Stimulated activated CD8-positive, alpha-beta memory T cell treated with anti-CD3 and anti-CD28 coated beads, Interleukin-7, amount 100 ng/mL, for 4 hours (primary cell): ENCODE data around the gene TIMM13.
"Not testable (repeated sequence)": the region's sequence is repeated elsewhere in the genome, so short reads cannot be mapped to it uniquely, and the experiment has no call there.

Source experiments
- DNase-seq, 2 donors: peaks; one replicate each; pipeline ENCODE4 v3.0.0-alpha.2; 2020; ENCODE audit warnings: low read depth in 2 of 2

Gene TIMM13

GRCh38 chr19:2427429-2428320 lies at the start of gene TIMM13:
Gene TIMM13, minus strand, starts transcription at chr19:2427586. Its CDS starts 53 bp downstream, at chr19:2427533.
- DNase-seq: peak; percentile 90 to 96

GRCh38 chr19:2476451-2477140 lies 49.2 kb upstream of the TIMM13 start:
- peak; percentile 56 to 73 for DNase-seq

- peak; percentile 97 for DNase-seq
Measured at GRCh38 chr19:2475702-2476450, 48.5 kb upstream of the TIMM13 start, which contains the start of gene GADD45B. Gene GADD45B, plus strand, starts transcription at chr19:2476127. Its CDS starts 232 bp downstream, at chr19:2476359.

GRCh38 chr19:2475018-2475701 lies 47.8 kb upstream of the TIMM13 start:
- DNase-seq: peak; percentile 50 to 65

DNA sequence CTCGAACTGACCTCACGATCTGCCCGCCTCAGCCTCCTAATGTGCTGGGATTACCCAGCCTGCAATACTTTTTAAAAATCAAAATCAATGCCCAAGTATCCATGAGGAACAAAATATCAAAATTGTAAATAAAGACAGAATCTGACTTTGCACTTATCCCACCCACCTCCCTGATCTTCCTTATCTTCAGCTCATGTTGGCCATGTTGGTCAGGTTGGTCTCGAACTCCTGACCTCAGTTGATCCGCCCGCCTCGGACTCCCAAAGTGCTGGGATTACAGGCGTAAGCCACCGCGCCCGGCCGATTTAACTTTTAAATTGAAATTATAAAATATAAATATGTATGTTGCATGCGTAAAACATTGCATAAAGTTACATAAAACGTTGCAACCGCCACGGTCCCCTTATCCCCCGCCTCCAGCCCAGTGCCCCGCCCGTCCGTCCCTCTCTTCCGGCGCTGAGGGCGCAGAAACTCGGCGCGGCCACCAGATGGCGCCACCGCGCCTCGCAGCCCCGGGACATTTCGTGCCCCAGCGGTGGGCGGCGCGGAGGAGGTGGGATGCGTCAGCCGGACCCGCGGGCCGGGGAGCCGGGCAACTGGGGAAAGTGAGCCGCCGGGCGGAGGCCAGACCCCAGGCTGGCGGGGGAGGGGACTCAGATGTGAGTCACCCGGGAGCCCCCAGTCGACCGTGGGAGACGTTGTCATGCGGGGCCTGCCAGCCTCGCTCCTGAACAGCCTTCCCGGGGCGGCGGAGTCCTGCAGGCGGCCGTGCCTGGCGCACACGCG lies 47.0 kb upstream of the TIMM13 start:
- peak; percentile 86 to 97 for DNase-seq

- DNase-seq: not testable (repeated sequence)
Measured at GRCh38 chr19:2469915-2470200, 42.5 kb upstream of the TIMM13 start.

DNA sequence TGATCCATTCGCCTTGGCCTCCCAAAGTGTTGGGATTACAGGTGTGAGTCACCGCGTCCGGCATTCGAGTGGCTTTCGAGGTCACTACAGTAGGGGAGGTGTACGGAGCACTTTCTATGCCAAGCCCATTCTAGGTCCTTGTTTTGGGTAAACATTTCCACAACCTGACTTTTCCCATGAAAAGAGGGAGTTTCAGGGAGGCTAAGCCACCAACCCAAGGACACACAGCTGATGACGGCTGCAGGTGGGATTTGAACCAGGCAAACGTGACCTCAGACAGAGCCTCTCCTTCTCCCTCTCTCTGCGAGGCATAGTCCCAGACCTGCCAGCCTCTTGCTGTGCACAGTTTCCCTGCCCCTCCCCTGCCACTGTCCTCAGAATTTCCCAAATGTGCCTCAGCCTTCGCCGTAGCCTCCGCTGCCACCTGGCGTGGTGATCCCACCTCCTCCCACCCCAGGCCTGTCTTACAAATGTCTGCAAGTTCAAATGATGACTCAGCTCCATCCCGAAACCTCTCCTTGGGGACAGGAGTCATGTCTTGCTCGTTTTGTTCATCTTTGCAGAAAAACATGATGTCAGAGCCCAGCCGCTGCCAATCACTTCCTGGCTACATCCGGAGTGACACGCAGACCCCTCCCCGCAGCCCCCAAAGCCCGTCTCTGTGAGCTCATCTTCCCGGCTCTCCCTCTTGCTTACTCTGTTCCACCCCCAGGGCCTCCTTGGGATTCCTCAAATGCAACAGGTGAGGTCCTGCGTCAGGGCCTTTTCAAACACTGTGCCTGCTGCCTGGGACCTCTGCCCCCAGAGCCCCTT lies 41.9 kb upstream of the TIMM13 start:
- no peak for DNase-seq

GRCh38 chr19:2468596-2468995 lies 41.2 kb upstream of the TIMM13 start:
- DNase-seq: no peak

DNA sequence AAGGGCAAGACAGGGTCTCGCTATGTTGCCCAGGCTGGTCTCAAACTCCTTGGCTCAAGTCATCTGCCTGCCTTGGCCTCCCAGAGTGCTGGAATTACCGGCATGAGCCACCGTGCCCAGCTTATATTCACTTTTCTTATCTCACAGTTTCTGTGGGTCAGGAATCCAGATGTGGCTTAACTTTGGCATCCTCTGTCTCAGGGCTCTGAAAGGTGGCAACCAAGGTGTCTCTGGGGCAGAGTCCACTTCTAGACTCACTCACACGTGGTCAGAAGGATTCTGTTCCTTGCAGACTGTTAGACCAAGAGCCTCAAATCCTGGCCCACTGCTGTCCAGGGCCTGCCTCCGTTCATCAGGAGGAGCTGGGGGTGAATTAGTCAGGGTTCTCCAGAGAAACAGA lies 37.0 kb upstream of the TIMM13 start:
- no peak for DNase-seq

- not testable (repeated sequence) for DNase-seq
Measured at GRCh38 chr19:2463694-2464093, 36.3 kb upstream of the TIMM13 start.

GRCh38 chr19:2462635-2463421 lies 35.4 kb upstream of the TIMM13 start:
- no peak for DNase-seq

DNA sequence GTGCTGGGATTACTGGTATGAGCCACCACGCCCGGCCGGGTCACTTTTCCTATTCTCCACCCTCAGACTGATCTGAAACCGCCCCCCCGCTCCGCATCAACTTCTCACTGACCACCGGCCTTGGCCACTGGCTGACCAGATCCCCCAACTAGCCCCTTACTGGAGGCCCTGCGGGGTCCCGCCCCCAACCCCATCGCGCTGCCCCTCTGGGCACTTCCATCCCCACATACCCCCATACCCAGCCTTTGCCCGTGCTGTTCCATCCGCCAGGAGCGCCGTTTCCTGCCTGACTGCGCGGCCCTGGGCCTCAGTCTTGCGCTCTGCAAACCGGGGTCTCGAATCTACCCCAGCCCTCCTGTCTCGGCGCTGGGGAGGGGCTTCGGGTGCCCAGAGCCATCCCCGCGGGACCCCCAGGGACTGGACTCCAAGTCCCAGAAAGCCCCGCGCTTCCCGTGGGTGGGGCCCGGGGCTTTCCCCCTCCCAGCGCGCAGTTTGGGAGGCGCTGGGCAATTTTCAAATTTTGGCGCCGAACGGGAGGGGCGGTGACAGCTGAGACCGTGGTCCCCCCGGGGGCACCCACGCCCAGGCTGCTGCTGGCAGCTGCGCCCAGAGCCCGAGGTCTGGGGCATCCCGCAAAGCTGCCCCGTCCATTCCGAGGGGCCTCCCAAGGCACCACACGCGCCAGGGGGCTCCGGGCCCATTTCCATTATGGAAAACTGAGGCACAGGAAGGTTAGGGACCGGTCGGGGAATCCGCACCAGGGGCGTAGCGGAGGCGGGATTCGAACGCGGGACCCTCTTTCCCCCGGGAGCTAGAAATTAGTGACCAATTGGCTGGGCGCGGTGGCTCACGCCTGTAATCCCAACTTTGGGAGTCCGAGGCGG lies 34.6 kb upstream of the TIMM13 start:
- peak in 1 of 2 donors; percentile 57 for DNase-seq

GRCh38 chr19:2460245-2460644 lies 32.9 kb upstream of the TIMM13 start:
- no peak for DNase-seq

DNA sequence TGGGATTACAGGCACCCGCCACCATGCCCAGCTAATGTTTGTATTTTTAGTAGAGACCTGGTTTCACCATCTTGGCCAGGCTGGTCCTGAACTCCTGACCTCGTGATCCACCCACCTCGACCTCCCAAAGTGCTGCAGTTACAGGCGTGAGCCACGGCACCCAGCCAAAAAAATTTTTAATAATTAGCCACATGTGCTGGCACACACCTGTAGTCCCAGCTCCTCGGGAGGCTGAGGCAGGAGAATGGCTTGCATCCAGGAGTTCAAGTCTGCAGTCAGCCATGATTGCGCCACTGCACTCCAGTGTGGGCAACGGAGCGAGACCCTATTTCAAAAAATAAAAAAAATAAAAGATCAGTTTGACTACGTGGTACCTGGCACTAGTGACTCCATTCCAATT lies 31.4 kb upstream of the TIMM13 start:
- DNase-seq: not testable (repeated sequence)

GRCh38 chr19:2458054-2458453 lies 30.7 kb upstream of the TIMM13 start:
- DNase-seq: no peak

- DNase-seq: no peak
Measured at GRCh38 chr19:2457394-2458037, 30.1 kb upstream of the TIMM13 start.

- DNase-seq: peak in 1 of 2 donors; percentile 46
Measured at GRCh38 chr19:2455851-2456570, 28.6 kb upstream of the TIMM13 start.
